A172 (cell line): Measurements from ENCODE around the gene SMAD3. TPM values are rescaled to one million over a fixed set of nuclear protein-coding genes. Genes with fewer than 3 reads are reported as not detected.
A peak's percentile ranks its signal among the peaks of the same experiment; 100 is the strongest.

ENCODE experiments used
- DNase-seq: peaks from one replicate; pipeline ENCODE4 v3.0.0-alpha.2; 2015; ENCODE audit warnings: low spot score
- total RNA-seq: library from RNA; depleted of rRNA; stranded (reverse); fragments of >200 nt; shearing (Covaris generic); gene quantifications from 2 replicates; pipeline ENCODE4 v1.2.3, GENCODE V29; 2014

The SMAD3 gene
- total RNA-seq, 1 experiment from 2014 or later, result 7.2 TPM

DNA sequence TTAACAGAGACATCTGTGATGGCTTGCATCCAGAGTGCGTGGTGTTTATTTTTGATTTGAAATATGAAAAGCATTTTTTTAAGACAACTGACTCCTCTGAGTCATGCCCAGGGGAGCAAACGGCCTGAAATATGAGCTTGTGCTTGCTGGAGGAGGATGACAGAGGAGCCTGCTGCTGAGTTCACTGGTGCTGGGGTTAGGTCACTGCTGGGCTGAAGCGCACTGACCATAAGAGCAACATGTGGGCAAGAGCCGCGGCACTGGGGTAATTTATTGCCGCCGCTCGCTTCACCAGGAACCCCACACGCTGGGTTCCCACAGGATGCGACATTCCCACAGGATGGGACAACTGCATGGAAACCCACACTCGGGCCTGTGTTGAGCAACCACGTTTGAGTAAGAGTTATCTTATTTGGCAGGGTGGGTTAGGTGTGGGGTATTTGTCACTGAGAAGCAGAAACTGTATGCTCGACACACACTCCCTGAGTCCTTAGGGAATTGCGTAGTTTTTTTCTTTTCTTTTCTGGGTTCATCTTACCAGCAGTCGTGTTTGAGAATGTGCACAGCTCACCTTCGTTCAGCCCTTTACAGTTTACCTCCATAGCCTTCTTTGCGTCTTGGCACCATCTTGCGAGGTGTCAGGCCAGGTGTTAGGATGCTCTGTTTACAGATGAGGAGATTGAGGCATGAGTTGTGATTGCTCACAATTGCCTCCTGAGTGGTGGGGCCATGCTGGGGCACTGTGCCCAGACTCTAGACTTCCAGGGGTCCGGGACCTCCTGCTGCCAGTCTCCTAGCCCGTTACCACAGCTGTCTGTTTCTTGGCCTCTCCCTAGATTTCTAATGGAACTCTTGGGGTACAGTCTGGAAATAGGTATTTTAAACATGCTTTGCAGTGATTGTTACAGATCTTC, 60.4 kb downstream of the SMAD3 start:
- DNase-seq, result peak; percentile 94

DNA sequence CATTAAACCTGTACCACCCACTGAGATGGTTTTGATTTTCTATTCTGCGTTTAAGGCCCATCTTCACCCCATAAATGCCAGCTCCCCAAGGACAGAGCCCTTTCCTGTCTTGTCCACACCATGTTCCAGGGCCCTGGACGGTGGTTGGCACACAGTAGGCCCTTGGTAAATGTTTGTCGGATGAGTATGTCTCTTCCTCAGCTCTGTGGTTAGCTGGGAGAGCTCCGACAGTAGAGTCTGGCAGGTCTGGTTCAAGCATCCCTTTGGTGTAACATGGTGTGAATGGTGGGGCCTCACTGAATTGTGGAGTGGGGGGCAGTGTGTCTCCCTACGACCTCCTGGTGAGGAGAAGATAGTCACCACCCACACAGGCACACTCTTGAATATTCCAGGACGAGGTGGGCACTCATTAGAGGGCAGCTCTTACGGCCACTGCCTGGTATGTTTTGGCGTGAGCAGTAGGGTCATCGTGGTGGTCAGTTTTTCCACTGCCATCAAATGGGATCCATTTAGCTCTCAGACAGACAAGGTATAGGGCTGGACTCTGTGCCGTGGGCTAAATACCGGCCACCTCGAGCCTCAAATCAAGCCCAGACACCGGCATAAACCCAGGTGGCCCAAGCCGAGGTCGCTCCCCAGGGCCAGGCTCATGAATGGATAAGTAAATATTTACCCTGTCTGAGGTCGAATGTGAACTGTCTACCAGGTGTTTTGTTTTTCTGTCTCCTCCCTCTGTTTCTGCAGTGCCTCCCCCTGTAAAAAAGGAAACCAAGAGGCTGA, 61.3 kb downstream of the SMAD3 start:
- no peak for DNase-seq

DNA sequence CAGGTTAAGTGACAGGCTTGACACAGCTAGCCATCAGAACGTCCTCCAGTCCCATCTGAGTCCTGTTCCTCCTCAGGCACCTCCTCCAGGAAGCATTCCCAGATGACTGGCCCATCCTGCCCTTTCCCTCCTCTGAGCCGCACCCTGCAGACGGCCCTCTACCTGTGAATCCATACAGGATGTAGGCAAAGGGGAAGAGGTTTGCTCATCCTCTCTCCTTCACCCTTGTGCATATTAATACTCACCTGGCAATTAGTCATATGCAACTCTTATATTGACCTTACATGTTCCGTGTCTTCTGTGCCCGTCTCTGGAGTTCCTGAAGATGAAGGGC, 61.9 kb downstream of the SMAD3 start:
- no peak for DNase-seq

DNA sequence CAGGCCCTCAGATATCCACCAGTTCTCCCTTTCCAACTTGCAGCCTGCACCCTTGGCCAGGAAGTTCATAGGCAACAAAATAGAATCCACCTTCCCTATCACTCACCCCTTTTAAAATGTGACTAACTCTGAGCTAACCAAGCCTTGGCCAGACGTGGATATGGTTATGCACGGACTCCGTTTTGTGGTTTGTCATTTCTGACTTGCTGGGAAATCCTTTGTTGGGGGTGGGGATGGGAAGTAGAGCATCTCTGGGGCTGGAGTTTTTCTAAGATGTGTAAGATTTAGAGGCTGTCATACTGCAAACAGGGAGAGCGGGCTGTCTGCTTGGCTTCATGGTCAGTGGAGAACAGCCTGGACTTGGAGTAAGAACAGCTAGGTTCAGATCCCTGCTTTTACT, 62.6 kb downstream of the SMAD3 start:
- peak; percentile 95 for DNase-seq

DNA sequence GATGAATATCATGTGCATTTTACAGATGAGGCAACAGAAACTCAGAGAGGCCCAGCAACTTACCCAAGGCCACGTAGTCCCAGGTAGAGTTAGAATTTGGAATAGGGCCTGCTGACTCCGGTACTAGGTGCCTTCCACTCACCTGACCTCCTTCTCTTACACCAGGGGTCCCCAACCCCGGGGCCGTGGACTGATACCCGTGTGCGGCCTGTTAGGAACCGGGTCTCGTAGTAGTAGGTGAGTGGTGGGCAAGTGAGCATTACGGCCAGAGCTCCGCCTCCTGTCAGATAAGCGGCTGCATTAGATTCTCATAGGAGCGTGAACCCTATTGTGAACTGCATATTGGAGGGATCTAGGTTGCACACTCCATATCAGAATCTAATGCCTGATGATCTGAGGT, 64.8 kb downstream of the SMAD3 start:
- no peak for DNase-seq

DNA sequence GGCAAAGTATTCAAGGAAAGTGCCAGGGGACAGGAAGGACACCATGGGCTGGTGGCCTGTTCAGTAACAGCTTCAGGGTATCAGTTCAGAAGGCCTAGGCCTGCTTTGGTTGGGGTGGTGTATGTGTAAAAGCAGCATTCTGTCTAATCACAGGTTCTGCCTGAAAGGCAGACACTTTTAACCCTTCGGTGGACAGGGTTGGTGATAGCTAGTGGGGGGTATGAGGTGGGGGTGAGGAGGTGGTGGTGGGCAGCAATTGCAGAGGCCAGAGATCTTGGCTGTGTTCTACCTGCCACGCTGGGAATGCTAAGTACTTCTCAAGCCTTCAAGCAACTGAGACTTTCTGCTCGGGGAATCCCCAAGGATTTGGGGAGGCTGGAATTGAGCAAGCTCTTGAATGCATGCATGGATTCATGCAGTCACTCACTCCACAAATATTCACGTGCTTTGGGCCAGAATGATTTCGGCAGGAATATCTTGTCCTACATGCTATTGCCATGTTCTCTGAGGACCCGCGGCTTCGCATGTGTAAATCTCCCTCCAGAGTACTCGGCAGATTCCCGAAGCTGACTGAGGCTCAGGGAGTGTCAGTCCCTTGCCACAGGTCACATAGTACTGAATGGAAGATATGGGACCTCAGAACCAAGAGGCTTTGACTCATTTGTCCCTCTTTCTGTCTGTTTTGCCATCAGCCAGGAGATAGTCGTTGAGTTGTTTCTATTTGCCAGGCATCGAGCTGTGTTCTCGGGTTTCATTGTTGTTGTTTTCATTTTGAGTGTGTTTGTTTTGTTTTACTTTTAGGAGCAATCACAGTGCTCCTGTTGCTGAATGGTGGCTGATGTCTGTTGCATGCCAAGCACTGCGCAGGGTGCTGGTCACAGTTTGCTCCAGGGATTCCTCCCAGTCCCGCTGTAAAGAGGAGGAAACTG, 65.5 kb downstream of the SMAD3 start:
- DNase-seq, result no peak

DNA sequence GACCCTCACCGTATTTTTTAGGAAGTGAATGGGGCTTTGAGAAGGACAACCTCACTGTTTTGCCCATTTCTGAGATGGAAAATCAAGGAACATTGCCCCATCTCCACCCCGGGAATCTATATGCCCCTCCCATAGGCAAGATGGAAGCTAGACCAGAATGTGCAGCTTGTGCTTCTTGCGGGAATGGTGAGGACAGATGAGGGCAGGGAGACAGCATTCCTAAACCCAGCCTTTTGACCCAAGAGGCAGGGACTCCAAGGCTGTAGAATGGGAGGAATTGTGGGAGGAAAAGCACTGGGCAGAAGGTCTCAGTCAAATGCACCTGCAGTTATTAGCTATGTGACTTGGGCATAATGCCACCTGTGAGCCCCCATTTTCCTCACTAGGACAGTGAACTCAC, 66.9 kb downstream of the SMAD3 start:
- no peak for DNase-seq

DNA sequence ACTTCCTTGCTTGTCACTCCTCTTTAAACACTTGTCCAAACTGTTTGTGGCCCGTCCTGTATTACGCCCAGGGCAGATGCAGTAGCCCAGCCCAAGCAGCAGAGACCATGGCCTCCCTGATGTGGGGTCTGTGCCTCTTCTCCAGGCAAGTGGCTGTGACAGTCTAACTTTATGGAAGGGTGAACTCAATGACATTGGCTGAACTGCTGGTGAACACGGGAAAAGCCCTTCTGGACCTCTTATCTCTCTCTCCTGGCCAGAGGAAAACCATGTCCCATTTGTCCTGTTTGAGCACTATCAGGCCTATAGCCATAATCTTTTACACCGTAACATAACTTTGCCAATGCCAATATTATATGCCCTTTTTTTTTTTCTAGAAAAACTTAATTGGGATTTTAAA, 67.6 kb downstream of the SMAD3 start:
- DNase-seq, result no peak

DNA sequence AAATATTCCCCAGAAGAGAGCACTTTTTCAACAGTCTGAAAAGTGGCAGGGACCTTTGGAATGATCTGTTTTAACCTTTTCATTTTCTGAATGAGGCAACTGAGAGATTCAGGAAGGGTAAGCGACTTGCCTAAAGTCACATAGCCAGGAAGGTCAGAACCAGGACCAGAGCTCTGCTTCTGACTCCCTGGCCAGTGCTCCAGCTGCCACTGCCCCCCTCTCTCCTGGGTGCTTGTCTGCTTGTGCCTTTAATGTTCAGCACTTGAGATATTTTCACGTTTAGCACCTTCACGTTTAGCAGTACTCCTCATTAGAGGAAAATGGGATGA, 68.3 kb downstream of the SMAD3 start:
- DNase-seq, result no peak

DNA sequence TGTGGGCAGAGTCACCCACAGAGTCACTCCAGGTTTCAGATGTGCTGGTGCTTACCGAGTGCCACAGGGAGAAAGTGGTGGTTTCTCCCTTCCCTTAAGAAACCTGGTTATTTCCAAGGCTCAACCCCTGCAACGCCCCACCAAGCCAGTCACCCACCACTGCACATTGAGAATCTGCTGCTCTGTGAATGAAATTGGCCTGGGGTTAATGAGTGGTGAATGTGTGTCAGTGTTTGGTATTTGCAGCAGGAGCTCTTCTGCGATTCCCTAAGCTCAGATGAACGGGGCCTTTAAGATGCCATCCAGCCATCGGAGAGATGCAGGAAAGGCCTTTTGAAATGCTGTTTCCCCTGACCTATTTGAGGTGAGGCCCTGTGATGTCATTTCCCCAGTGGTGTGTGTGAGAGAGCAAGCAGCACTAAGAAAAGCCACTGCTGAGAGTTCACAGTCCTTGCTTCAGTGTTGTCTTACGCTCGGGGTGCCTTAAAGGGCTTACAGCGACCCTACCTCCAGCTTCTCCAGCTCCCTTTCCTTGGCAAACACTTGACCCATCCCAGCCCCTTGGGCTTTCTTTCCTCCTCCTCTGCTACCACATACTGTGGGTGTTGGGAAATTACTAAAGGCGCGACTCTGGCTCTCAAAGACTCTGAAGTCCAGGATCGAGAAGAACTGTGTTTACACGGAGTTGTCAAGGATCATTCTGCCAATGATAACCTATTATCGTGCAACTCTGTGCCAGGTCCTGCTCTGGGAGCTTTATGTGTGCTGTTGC, 68.9 kb downstream of the SMAD3 start:
- no peak for DNase-seq

DNA sequence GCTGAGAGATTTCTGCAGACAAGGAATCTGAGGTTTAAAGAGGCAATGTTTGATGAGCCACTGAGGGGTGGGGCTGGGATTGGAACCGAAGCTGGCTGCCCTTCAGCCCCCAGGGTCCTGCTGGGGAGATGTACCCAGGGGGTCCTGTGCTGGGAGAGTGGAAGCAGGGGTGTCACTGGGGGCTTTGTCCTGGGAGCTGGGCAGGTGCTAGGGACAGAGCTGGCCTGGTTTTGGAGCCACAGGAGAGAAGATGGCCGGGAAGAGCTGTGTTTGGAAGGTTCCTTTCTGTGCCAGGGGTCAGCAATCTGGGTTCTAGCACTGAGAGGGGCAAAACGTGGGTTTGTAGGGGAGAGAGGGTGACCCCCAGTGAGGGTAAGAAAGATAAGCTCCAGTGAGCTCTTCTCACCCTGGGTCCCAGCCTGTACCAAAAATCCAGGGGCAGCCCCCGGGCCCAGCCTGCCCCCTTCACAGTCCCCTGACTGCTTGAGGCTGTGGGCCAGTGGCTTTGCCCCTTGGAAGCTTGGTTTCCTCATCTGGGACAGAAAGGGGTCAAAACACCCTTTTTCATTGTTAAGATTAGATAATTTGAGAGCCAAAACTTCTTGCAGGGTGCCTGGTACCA, 69.6 kb downstream of the SMAD3 start:
- no peak for DNase-seq

DNA sequence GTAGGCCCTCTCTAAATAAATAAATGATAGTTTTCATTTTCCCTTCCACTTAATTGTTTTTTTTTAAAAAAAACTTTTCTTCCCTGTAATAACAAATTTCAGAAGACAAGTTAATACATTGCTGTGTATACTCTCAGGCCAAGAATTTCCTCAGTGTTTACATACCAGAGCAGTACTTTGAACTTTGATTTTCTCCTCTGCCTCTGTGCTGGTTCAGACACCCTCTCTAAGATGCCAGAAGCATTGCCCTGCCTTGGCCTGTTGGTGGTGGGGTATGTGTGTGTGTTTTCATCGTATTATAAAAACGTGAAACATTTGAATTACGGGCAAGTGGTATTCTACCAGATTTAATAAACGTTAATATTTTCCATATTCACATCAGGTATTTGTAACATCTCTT, 70.1 kb downstream of the SMAD3 start:
- DNase-seq, result no peak

DNA sequence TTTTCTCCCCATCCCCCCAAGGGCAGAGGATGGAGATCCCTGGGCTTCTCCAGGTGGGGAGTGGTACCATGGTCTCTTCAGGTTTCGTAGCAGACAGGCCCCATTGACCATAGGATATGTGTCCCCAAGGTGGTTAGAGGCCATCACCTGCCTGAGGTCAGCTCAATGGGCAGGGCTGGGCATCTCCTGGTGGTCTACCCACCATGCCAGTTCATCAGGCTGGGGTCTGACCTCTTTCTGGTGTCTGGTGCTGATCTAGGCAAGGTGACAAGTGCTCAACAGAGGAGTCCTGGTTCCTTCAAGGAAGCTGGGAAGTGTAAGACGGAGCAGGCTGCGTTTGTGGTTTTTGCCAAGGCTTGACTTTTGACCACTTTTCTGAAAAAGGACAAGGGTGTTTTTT, 71.4 kb downstream of the SMAD3 start:
- no peak for DNase-seq

DNA sequence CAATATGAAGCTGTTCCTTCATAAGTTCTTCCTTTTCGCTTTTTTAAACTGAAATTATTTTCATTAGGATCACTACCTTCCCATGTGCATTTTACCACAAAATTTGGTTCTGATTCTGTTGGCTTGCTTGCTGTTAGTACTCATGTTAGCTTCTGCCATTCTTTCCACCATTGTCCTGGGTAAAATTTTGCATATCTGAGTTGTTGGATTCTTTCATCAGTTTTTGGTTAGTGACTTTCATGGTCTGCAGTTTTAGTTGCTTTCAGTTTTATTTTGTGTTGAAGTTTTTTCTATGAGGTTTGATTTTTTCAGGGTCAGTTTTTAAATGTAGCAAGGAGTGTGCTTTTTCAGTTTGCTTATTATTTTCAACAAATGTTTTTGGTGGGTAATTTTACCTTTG, 71.9 kb downstream of the SMAD3 start:
- no peak for DNase-seq

DNA sequence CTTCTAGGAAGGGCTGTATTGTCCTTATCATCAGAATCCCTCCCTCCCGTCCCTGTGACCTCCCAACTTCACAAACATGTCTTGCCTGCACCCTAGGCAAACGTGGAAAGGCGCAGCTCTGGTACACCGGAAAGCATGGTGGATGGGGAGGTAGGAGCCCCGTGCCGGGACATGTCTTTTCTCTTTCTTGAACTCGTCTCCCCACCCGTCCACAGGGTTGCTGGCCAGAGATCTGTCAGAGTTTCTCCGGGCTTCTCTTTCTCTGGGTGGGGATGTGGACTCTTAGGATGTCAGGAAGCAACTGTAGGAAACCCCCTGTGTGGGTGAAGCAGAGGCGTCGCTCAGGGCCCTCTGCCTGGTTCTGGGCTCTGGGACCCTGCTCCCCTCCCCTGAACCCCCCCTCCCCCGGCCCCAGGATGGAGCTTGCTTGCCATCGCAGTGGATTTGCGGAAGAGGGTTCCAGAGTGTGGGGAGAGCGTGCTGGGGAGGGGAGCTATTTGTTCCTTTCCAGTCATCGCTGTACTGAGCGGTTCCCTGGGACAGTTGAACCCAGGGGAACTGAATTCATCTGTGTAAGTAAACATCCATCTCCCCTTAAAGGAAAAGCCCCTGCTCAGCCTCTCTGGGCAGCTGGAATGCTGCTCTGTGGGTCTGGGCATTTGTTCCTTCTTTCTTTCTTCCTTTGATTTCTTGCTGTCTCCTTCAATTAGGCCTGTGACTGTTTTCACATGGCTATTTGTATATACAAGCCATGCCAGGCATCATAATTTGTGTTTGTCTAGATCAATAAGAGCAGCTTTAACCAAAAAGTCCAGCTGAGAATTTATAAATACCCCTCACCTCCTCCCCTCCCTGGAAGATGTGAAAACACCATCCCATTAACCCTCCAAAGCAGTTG, 72.8 kb downstream of the SMAD3 start:
- DNase-seq, result no peak

DNA sequence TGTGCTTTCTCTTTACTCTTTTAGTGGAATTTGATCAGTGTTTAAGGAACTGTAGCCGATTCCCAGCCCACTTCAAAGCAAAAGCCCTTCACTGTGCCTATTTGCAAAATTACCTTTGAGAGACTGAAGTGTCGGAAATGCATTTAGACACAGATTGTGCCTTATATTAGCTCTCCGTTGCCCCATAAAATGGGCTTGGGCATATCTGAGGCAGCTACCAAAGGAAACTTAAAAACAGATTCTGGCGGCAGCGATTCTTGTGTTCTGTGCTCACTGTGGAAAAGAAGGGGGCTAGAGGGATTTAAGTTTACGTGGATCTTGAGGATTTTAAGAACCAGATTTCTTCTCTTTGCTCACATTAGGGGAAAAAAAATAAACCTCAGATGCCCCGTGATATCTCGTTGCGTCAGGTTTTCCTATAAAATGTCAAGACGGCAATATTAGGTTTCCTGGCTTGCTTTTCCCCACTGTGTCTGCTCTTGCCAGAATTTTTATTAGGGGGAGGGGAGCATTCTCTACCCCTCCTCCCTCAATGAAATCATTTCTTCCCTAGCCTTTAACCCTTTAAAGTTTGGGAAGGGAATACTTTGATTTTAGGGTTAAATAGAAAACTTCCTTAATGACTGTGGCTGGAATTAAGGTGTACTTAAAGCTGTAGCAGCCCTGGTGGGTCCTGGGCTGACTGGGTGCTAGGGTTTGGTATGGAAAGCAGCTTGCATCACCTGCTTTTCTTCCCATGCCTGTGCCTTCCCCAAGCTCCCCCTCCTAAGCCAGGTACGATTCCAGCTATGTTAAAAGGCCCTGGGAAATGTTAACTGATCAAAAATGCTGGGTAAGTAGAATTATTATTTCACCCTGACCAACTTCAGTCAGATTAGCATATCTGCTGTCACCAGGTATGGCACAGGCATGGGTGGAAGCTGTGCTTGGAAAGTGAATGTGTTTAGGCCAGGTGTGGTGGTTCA, 73.8 kb downstream of the SMAD3 start:
- no peak for DNase-seq

DNA sequence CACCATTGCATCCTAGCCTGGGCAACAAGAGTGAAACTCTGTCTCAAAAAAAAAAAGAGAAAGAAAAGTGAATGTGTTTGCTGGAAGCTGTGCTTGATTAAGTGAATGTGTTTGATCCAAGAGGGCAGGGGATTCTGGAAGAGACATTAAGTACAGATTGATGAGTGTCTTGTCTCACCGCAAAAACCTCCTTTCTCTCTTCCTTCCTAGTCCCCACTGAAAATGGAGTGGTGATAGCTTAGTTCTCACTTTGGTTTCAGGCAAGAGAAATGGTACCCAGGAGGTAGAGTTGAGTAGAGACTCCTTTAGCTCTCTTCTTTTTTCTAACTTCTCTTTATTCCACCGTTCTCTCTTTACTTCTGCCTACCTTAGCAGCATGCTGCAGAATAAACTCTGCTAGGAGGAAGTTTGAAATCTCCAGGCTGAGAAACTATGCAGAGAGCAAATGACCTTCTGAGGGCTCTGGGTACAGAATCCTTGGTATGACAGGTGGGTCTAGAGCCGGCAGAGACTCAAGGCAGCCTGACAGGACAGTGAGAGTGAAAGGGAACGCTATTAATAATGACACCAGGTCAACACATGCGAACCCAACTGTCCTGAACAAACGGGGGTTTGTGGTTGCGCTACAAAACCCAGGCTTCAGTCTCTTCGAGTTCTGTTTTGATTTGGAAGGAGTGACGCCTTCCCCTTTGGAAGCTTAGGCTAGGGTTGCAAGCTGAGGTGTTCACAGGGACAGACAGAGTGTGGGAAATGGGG, 74.9 kb downstream of the SMAD3 start:
- no peak for DNase-seq
